HepG2 (cell line): ENCODE measurements around the gene SMAD6. TPM values are rescaled to one million over a fixed set of nuclear protein-coding genes. Genes with fewer than 3 reads are reported as not detected.

ENCODE experiments used
- ATAC-seq: fragments of 200-7000 bp; cut with Tn5 transposase; 3 replicates; pipeline ENCODE4 v1.9.1; 2020; ENCODE audit warnings: mild to moderate bottlenecking, moderate library complexity
- BruUV-seq: library from RNA; stranded (reverse); fragments of 400-500 nt; replicated peaks from 2 replicates; lab custom pipeline; 2021; lab: Mats Ljungman, UMichigan
- CTCF ChIA-PET: fragments of 300-600 bp; formaldehyde crosslinking; extraction: SDS; loops from one replicate; lab custom pipeline; 2021; ENCODE audit warnings: low total read pairs, inconsistent platforms, low intra/inter-chr PET ratio; lab: Yijun Ruan, JAX
- POLR2A ChIA-PET: fragments of 350-600 bp; sonication (Branson Sonifier 250); formaldehyde crosslinking; loops from one replicate; lab custom pipeline; 2020; ENCODE audit warnings: antibody characterized with exemption, inconsistent platforms; lab: Yijun Ruan, JAX
- DNase-seq: peaks from one replicate; pipeline ENCODE4 v3.0.0-alpha.2; 2015; ENCODE audit warnings: low spot score
- FAIRE-seq: peaks from 3 replicates; lab custom pipeline; 2011; peaks lifted over from hg19 to GRCh38; lab: Jason Lieb, UNC
- H2AFZ ChIP-seq: one replicate; pipeline ENCODE4 v1.6.1; 2011; ENCODE audit warnings: low read length, inconsistent platforms
- H3K27ac ChIP-seq: fragments of 300-600 bp; 3 replicates; pipeline ENCODE4 v1.8.0; 2011; ENCODE audit warnings: mixed run types, mild to moderate bottlenecking, mixed read lengths, low read length, inconsistent platforms; ENCODE audit not compliant: insufficient read depth; ENCODE audit errors: extremely low read length
- H3K27me3 ChIP-seq, 2 experiments: fragments of 200-600 bp in 1 of 2; 2 replicates in 1 of 2; 3 replicates in 1 of 2; pipeline versions ENCODE4 v1.6.0 to v1.8.0; 2011; ENCODE audit warnings: low read length in 2 of 2, mild to moderate bottlenecking in 2 of 2, moderate library complexity in 2 of 2, inconsistent platforms in 1 of 2; ENCODE audit not compliant: insufficient read depth in 2 of 2, control insufficient read depth in 1 of 2
- H3K36me3 ChIP-seq, 2 experiments: fragments of 200-600 bp in 1 of 2; replicated peaks in 1 of 2; 2 replicates in 1 of 2; 3 replicates in 1 of 2; pipeline versions ENCODE4 v1.5.1 to v1.8.0; 2011; ENCODE audit warnings: low read length in 2 of 2, inconsistent platforms in 1 of 2; ENCODE audit not compliant: insufficient read depth in 2 of 2, control insufficient read depth in 1 of 2
- H3K4me1 ChIP-seq: 2 replicates; pipeline ENCODE4 v1.5.1; 2012; ENCODE audit warnings: low read length, inconsistent platforms; ENCODE audit not compliant: insufficient read depth
- H3K4me2 ChIP-seq: 2 replicates; pipeline ENCODE4 v1.6.0; 2011; ENCODE audit warnings: low read depth, low read length, inconsistent platforms
- H3K4me3 ChIP-seq, 3 experiments: fragments of 200-600 bp in 1 of 3; sonication (generic), shearing (Covaris generic) in 1 of 3; replicated peaks in 1 of 3; 2 replicates each; pipeline ENCODE4 v1.5.1; 2011 to 2016; ENCODE audit warnings: low read length in 3 of 3, inconsistent platforms in 2 of 3, low read depth in 2 of 3, mild to moderate bottlenecking in 2 of 3, control low read depth in 1 of 3, mixed read lengths in 1 of 3; ENCODE audit not compliant: insufficient read depth in 1 of 3
- H3K79me2 ChIP-seq: one replicate; pipeline ENCODE4 v1.6.1; 2011; ENCODE audit warnings: low read length, inconsistent platforms; ENCODE audit not compliant: insufficient read depth
- H3K9ac ChIP-seq: 2 replicates; pipeline ENCODE4 v1.6.0; 2011; ENCODE audit warnings: mild to moderate bottlenecking, low read depth, low read length, inconsistent platforms; ENCODE audit not compliant: insufficient read depth
- H3K9me3 ChIP-seq: 2 replicates; pipeline ENCODE4 v1.5.1; 2012; ENCODE audit warnings: mild to moderate bottlenecking, low read length
- H4K20me1 ChIP-seq: 2 replicates; pipeline ENCODE4 v1.6.0; 2011; ENCODE audit warnings: inconsistent platforms, mild to moderate bottlenecking, low read length, moderate library complexity; ENCODE audit not compliant: insufficient read depth
- AGO2 ChIP-seq: fragments of 200-400 bp; formaldehyde crosslinking; optimal IDR thresholded peaks from 2 replicates; pipeline ENCODE3; 2017; ENCODE audit warnings: mild to moderate bottlenecking, low read depth, low read length, moderate library complexity
- CEBPB ChIP-seq: IDR thresholded peaks from 2 replicates; pipeline ENCODE4 v1.6.1; 2011; ENCODE audit warnings: low read depth, low read length, improper control_type of control experiment, borderline replicate concordance
- DNMT1 ChIP-seq: sonication (generic); formaldehyde crosslinking; IDR thresholded peaks from 2 replicates; pipeline ENCODE4 v1.5.1; 2020; ENCODE audit warnings: mild to moderate bottlenecking, missing genetic modification reagents
- ELK4 ChIP-seq: sonication (generic); formaldehyde crosslinking; IDR thresholded peaks from 2 replicates; pipeline ENCODE4 v1.9.0; 2021; ENCODE audit warnings: missing genetic modification reagents, borderline replicate concordance
- GPN1 ChIP-seq: sonication (generic); formaldehyde crosslinking; IDR thresholded peaks from 2 replicates; pipeline ENCODE4 v1.5.1; 2020; ENCODE audit warnings: missing genetic modification reagents, borderline replicate concordance
- HMGXB4 ChIP-seq, 2 experiments: sonication (generic) in 1 of 2; formaldehyde crosslinking in 1 of 2; IDR thresholded peaks; 2 replicates each; pipeline versions ENCODE4 v1.4.0 to v1.6.1; 2018 to 2020; ENCODE audit warnings: missing genetic modification reagents in 2 of 2, borderline replicate concordance in 1 of 2, low read depth in 1 of 2, mild to moderate bottlenecking in 1 of 2, missing biosample characterization in 1 of 2
- IRF2 ChIP-seq: IDR thresholded peaks from 2 replicates; pipeline ENCODE4 v1.6.1; 2018; ENCODE audit warnings: missing genetic modification reagents, missing compliant biosample characterization
- MAFG ChIP-seq: sonication (generic); formaldehyde crosslinking; IDR thresholded peaks from 2 replicates; pipeline ENCODE4 v1.5.1; 2020; ENCODE audit warnings: mild to moderate bottlenecking, missing genetic modification reagents
- MBD4 ChIP-seq: IDR thresholded peaks from 2 replicates; pipeline ENCODE4 v1.6.1; 2012; ENCODE audit warnings: low read length, inconsistent platforms, borderline replicate concordance
- MED1 ChIP-seq: sonication (generic); formaldehyde crosslinking; IDR thresholded peaks from 2 replicates; pipeline ENCODE4 v1.4.0; 2020; ENCODE audit warnings: missing genetic modification reagents
- MLX ChIP-seq: IDR thresholded peaks from 2 replicates; pipeline ENCODE4 v1.6.1; 2016
- MYPOP ChIP-seq: sonication (generic); formaldehyde crosslinking; IDR thresholded peaks from 2 replicates; pipeline ENCODE4 v1.8.1; 2023; ENCODE audit warnings: mild to moderate bottlenecking, moderate library complexity, missing genetic modification reagents
- NR2F2 ChIP-seq: IDR thresholded peaks from 2 replicates; pipeline ENCODE4 v1.6.1; 2012; ENCODE audit warnings: low read depth, inconsistent platforms, borderline replicate concordance
- SMC3 ChIP-seq: IDR thresholded peaks from 2 replicates; pipeline ENCODE4 v1.6.1; 2011; ENCODE audit warnings: low read length, improper control_type of control experiment
- SRF ChIP-seq: IDR thresholded peaks from 2 replicates; pipeline ENCODE4 v1.6.1; 2011; ENCODE audit warnings: mild to moderate bottlenecking, low read depth, low read length, moderate library complexity
- U2AF1 ChIP-seq: fragments of 200-400 bp; formaldehyde crosslinking; optimal IDR thresholded peaks from 2 replicates; pipeline ENCODE3; 2017; ENCODE audit warnings: mild to moderate bottlenecking, low read depth, low read length
- ZGPAT ChIP-seq: IDR thresholded peaks from 2 replicates; pipeline ENCODE4 v1.6.1; 2016; ENCODE audit warnings: mild to moderate bottlenecking
- ZNF292 ChIP-seq: sonication (generic); formaldehyde crosslinking; IDR thresholded peaks from 2 replicates; pipeline ENCODE4 v1.8.1; 2022; ENCODE audit warnings: mild to moderate bottlenecking, low read depth, missing genetic modification reagents, borderline replicate concordance
- ZNF326 ChIP-seq: sonication (generic); formaldehyde crosslinking; IDR thresholded peaks from 2 replicates; pipeline ENCODE4 v1.4.0; 2020; ENCODE audit warnings: missing genetic modification reagents, borderline replicate concordance
- WGBS: methylation state at CpG from one replicate; pipeline ENCODE4 v1.1.6; 2017; ENCODE audit warnings: low lambda C conversion rate; 5-methylcytosine and 5-hydroxymethylcytosine counted together
- in situ Hi-C: cut with HindIII; loops from 2 replicates; pipeline ENCODE4 v1.10.0; 2017; ENCODE audit warnings: low pct_unique_long_range_greater_than_20kb; ENCODE audit not compliant: extremely low pct_ligation_motif_present
- intact Hi-C: fragments of 100-400 bp; cut with micrococcal nuclease; formaldehyde crosslinking; loops from one replicate; pipeline ENCODE4 v1.10.0; 2022; ENCODE audit not compliant: unreplicated experiment
- polyA plus RNA-seq, 8 experiments: library from polyadenylated mRNA; depleted of rRNA in 3 of 8; stranded (reverse) in 7 of 8; unstranded in 1 of 8; fragments of >200 nt; fragmentation: Illumina TruSeq in 4 of 8; extraction: Trizol in 4 of 8; gene quantifications; 2 replicates each; pipeline versions ENCODE4 v1.2.1 to v1.2.3, GENCODE V29; 2011 to 2016; ENCODE audit warnings: low read depth in 4 of 8, missing spikeins in 1 of 8, mixed read lengths in 1 of 8; ENCODE audit not compliant: insufficient read depth in 1 of 8
- total RNA-seq, 5 experiments: library from RNA; depleted of rRNA; stranded (reverse); fragments of >200 nt; fragmentation: Illumina TruSeq; extraction: Trizol; gene quantifications; 2 replicates each; pipeline ENCODE4 v1.2.3, GENCODE V29; 2016; ENCODE audit warnings: low read depth in 1 of 5

The SMAD6 gene
- total and polyA plus RNA-seq, 2 of the 13 experiments (the other 11 are each of a cell fraction or from before 2014, with no cell fraction given): 3.3 to 4.4 TPM

- no peak for TF ChIP-seq DNMT1
- TF ChIP-seq GPN1 (CRISPR knock-in tag): no peak
- no peak for TF ChIP-seq ELK4 (CRISPR knock-in tag)
- TF ChIP-seq MED1 (CRISPR knock-in tag): no peak
- TF ChIP-seq U2AF1: no peak
These were observed 121.6 kb downstream of the SMAD6 start (continued) for GRCh38 chr15:66823601-66824000.

- no TSS peak for BruUV-seq
- Histone ChIP-seq H3K27ac (no peak overlapping the region), H3K4me2 (no peak overlapping the region), H3K79me2 (no peaks in the 10 kb centered on the region), H4K20me1 (no peaks in the 10 kb centered on the region), H3K9ac (no peak overlapping the region), H2AFZ (no peak overlapping the region), H3K36me3 (no peaks in the 10 kb centered on the region), H3K4me3 (no peak overlapping the region), H3K9me3 (no peaks in the 10 kb centered on the region), H3K27me3 (peaks cover 14 to 52% of the 10 kb centered on the region in 2 experiments; a peak in 4 of 5 replicates), H3K4me1 (no peaks in the 10 kb centered on the region)
- intact Hi-C loops (no loop called here), in situ Hi-C loops (no loop called here)
- ChIA-PET CTCF (no interaction called here), POLR2A (no interaction called here)
- DNase-seq (no peak), FAIRE-seq (no peak), ATAC-seq (no peak)
- WGBS: 41% methylated on average over 3 of the region's 3 CpGs
- no peak for TF ChIP-seq MED1 (CRISPR knock-in tag)
- TF ChIP-seq ZGPAT (CRISPR knock-in tag): no peak
- no peak for TF ChIP-seq ZNF326
- TF ChIP-seq ZNF292: no peak
- TF ChIP-seq SMC3: no peak
- no peak for TF ChIP-seq NR2F2
- no peak for TF ChIP-seq HMGXB4 (CRISPR knock-in tag; IDR thresholded peaks at IDR 0.05; ENCODE audit: borderline replicate concordance in 1 of 2, low read depth in 1 of 2)
- TF ChIP-seq MYPOP (CRISPR knock-in tag): no peak
- no peak for TF ChIP-seq IRF2
- no peak for TF ChIP-seq MLX (CRISPR knock-in tag)
- no peak for TF ChIP-seq SRF
- TF ChIP-seq AGO2: no peak
- TF ChIP-seq CEBPB: no peak
- no peak for TF ChIP-seq MBD4
- TF ChIP-seq MAFG: no peak
These were observed 122.4 kb downstream of the SMAD6 start for GRCh38 chr15:66824424-66824823.
